ENCODE data around the gene ECD. TPM values are rescaled to one million over a fixed set of nuclear protein-coding genes. Genes with fewer than 3 reads are reported as not detected.

ECD gene
- total RNA-seq, 4 donors from 2014 or later = 29.8 to 35.4 (median 31.3) TPM

- no peak for TF ChIP-seq POLR2A (IDR thresholded peaks at IDR 0.05)
- no peak for TF ChIP-seq CTCF (IDR thresholded peaks at IDR 0.05)
- intact Hi-C loops (cut with DNase I; ENCODE audit: low total_unique reads) = no loop called here
- WGBS, 2 donors = 83 to 88% methylated on average over 4 of the region's 4 CpGs
- no peak overlapping the region for H3K4me3 ChIP-seq (ENCODE audit: low read depth, poor library complexity, severe bottlenecking)
- no peak for DNase-seq (ENCODE audit: low spot score in 2 of 2)
These were observed 81.0 kb downstream of the ECD start for GRCh38 chr10:73086816-73087215.

GRCh38 chr10:73084209-73084608 is 83.6 kb downstream of the ECD start:
- intact Hi-C loops (cut with DNase I; ENCODE audit: low total_unique reads) = no loop called here
- DNase-seq (ENCODE audit: low spot score in 2 of 2) = no peak
- no peak overlapping the region for H3K4me3 ChIP-seq (ENCODE audit: low read depth, poor library complexity, severe bottlenecking)
- TF ChIP-seq CTCF (IDR thresholded peaks at IDR 0.05) (no peak), POLR2A (IDR thresholded peaks at IDR 0.05) (no peak)
- WGBS, 2 donors = 88 to 94% methylated on average over 5 of the region's 5 CpGs

Other genes with a start within 250 kb of the ECD start
- not detected for gene PLA2G12B, start 213.2 kb downstream of the ECD start, total RNA-seq
- 10 to 100 TPM; 14.3 to 29.5 (median 20.5) TPM for gene P4HA1, start 71.1 kb downstream of the ECD start, total RNA-seq
- gene NUDT13, start 57.6 kb downstream of the ECD start, total RNA-seq = 1 to 10 TPM; 1.3 to 3.6 (median 2.9) TPM
- gene FAM149B1, start 111 bp upstream of the ECD start, total RNA-seq = 10 to 100 TPM; 12.4 to 21.7 (median 16.3) TPM
- gene DNAJC9, start 79.2 kb upstream of the ECD start, total RNA-seq = 10 to 100 TPM; 10.5 to 19.9 (median 17.4) TPM
- 10 to 100 TPM; 25.3 to 43.3 (median 40.0) TPM for gene MRPS16, start 84.6 kb upstream of the ECD start, total RNA-seq
- gene CFAP70, start 190.9 kb upstream of the ECD start, total RNA-seq = 1 to 10 TPM in 3 of 4 donors, under 1 TPM in 1; 0.94 to 7.0 (median 1.8) TPM
- gene ANXA7, start 246.1 kb upstream of the ECD start, total RNA-seq = 100 to 1,000 TPM in 2 of 4 donors, 10 to 100 TPM in 2; 73.7 to 104 (median 98.8) TPM

All from lower leg skin (tissue), 4 donors.